LoVo (cell line): ENCODE results near the gene COL4A5.
"Not testable (repeated sequence)": the region's sequence is repeated elsewhere in the genome, so short reads cannot be mapped to it uniquely, and the experiment has no call there.

Source experiments
- DNase-seq: peaks from one replicate; pipeline ENCODE4 v3.0.0-alpha.2; 2016; ENCODE audit warnings: low spot score

The COL4A5 gene

GRCh38 chrX:108439426-108439942, at the start of gene COL4A5:
COL4A5 (plus strand) TSS chrX:108439838; CDS start chrX:108440126, 288 bp downstream.
- DNase-seq = no peak

GRCh38 chrX:108390976-108391717, 48.5 kb upstream of the COL4A5 start:
- DNase-seq = not testable (repeated sequence)

- DNase-seq = no peak
Measured at GRCh38 chrX:108396188-108396891, 43.3 kb upstream of the COL4A5 start.

- DNase-seq = no peak
Measured at GRCh38 chrX:108396986-108397385, 42.7 kb upstream of the COL4A5 start.

- DNase-seq = no peak
Measured at GRCh38 chrX:108397627-108398391, 41.8 kb upstream of the COL4A5 start.

GRCh38 chrX:108399418-108400165, 40.0 kb upstream of the COL4A5 start:
- no peak for DNase-seq

- no peak for DNase-seq
Measured at GRCh38 chrX:108412783-108413182, 26.9 kb upstream of the COL4A5 start.

- no peak for DNase-seq
Measured at GRCh38 chrX:108415146-108415545, 24.5 kb upstream of the COL4A5 start.

GRCh38 chrX:108415891-108416290, 23.7 kb upstream of the COL4A5 start:
- no peak for DNase-seq

- DNase-seq = no peak
Measured at GRCh38 chrX:108417257-108417656, 22.4 kb upstream of the COL4A5 start.

- no peak for DNase-seq
Measured at GRCh38 chrX:108419401-108419800, 20.2 kb upstream of the COL4A5 start.

GRCh38 chrX:108420481-108420880, 19.2 kb upstream of the COL4A5 start:
- no peak for DNase-seq

GRCh38 chrX:108426262-108426661, 13.4 kb upstream of the COL4A5 start:
- DNase-seq = no peak

GRCh38 chrX:108435261-108435660, 4.4 kb upstream of the COL4A5 start:
- no peak for DNase-seq

GRCh38 chrX:108437349-108438109, 2.1 kb upstream of the COL4A5 start:
- DNase-seq = no peak

- no peak for DNase-seq
Measured at GRCh38 chrX:108438110-108438623, 1.5 kb upstream of the COL4A5 start, which contains the start of gene COL4A6. COL4A6 (minus strand) TSS chrX:108438422; CDS start chrX:108438196, 226 bp downstream.

- DNase-seq = no peak
Measured at GRCh38 chrX:108439961-108440696, 491 bp downstream of the COL4A5 start.

GRCh38 chrX:108442901-108443464, 3.3 kb downstream of the COL4A5 start:
- DNase-seq = no peak

- DNase-seq = no peak
Measured at GRCh38 chrX:108447303-108447702, 7.7 kb downstream of the COL4A5 start.

- no peak for DNase-seq
Measured at GRCh38 chrX:108453841-108454240, 14.2 kb downstream of the COL4A5 start.
